Measurements from ENCODE around the gene PHF14. TPM values are rescaled to one million over a fixed set of nuclear protein-coding genes. Genes with fewer than 3 reads are reported as not detected.

Gene PHF14
- total and polyA plus RNA-seq, 12 donors: 8.0 to 54.5 (median 30.6) TPM

DNA sequence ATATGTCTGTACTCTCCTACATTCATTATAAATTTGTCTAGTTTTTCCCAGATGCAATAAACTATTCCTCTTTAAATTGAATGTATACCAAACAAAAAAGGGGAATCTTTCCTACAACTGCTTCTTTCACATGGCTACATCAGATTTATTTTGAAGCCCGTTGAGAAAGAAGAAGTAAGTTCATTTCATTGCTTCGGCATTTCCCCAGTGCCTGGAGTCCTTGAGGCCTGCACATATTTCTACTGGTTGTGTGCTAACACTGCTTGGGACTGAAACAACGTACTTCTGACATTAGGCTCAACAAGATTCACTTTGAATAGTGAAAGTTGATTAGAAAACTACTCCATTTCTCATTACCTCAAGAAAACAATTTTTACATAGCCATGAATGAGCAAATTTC is 201.7 kb downstream of the PHF14 start:
- peaks cover 0 to 5% (median 0%) of the 10 kb centered on the region in 3 donors for H3K9me3 ChIP-seq (replicated peaks in 1 of 3)
- H3K4me1 ChIP-seq (replicated peaks in 1 of 2): no peaks in the 10 kb centered on the region
- H3K27me3 ChIP-seq: no peaks in the 10 kb centered on the region
- no peak for DNase-seq
- intact Hi-C loops (cut with DNase I): no loop called here
- no peak overlapping the region for H3K27ac ChIP-seq
- 56 to 66% (median 62%) methylated on average over 3 of the region's 3 CpGs for WGBS, 4 donors
- H3K36me3 ChIP-seq (replicated peaks in 1 of 2): no peaks in the 10 kb centered on the region
- TF ChIP-seq, protein P1, sequence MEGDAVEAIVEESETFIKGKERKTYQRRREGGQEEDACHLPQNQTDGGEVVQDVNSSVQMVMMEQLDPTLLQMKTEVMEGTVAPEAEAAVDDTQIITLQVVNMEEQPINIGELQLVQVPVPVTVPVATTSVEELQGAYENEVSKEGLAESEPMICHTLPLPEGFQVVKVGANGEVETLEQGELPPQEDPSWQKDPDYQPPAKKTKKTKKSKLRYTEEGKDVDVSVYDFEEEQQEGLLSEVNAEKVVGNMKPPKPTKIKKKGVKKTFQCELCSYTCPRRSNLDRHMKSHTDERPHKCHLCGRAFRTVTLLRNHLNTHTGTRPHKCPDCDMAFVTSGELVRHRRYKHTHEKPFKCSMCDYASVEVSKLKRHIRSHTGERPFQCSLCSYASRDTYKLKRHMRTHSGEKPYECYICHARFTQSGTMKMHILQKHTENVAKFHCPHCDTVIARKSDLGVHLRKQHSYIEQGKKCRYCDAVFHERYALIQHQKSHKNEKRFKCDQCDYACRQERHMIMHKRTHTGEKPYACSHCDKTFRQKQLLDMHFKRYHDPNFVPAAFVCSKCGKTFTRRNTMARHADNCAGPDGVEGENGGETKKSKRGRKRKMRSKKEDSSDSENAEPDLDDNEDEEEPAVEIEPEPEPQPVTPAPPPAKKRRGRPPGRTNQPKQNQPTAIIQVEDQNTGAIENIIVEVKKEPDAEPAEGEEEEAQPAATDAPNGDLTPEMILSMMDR (IDR thresholded peaks at IDR 0.05): no peak
- no peak for TF ChIP-seq POLR2A (IDR thresholded peaks at IDR 0.05)
- H3K4me3 ChIP-seq: no peak overlapping the region

DNA sequence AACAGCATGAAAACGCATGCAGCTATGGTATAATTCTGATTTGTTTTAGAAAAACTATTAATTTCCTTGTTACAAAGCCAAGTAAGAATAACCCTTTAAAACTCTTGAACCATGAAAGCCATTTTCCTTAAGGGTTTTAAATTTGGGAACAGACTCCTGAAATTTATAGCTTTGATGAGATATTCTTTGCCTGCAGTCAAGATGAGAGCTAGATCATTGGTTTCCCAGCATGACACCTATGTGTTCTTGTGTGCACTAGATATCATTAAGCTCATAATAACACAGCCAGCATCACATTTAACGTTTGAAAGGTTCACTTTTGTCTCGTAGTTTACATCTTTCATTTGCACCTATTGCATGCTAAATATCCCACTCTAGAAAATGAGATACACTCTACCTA is 202.2 kb downstream of the PHF14 start:
- Histone ChIP-seq H3K4me3 (no peak overlapping the region), H3K4me1 (replicated peaks in 1 of 2) (no peaks in the 10 kb centered on the region), H3K9me3 (replicated peaks in 1 of 3) (peaks cover 0 to 5% (median 0%) of the 10 kb centered on the region in 3 donors), H3K36me3 (replicated peaks in 1 of 2) (no peaks in the 10 kb centered on the region), H3K27ac (no peak overlapping the region), H3K27me3 (no peaks in the 10 kb centered on the region)
- intact Hi-C loops (cut with DNase I): no loop called here
- DNase-seq: no peak
- TF ChIP-seq, protein P1 (IDR thresholded peaks at IDR 0.05): no peak
- no peak for TF ChIP-seq POLR2A (IDR thresholded peaks at IDR 0.05)
- WGBS, 4 donors: 56 to 74% (median 70%) methylated on average over 3 of the region's 3 CpGs

DNA sequence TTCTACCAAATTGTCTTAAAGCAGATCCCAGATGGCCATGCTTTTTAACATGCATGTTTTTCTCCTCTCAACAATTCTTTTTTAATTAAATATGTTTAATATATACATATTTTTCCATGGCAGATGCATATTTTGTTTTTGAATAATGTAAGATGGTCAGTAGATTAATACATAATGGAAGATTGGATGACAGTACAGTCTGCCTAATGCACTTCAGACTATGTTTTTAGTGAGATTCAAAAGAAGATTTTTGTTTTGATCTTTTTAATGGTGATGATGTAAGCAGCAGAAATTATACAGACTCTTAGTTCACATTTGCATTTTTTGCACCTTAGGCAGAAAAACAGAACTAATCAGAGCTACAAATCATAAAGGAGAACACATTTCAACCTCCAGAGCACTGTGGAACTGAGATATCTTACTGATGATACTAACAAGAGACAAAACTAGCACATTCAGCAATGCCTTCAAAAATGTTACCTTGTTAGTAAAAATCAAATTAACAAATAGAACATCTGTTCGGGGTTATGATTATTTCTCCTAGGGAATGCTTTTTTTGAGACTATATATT is 203.4 kb downstream of the PHF14 start:
- no peaks in the 10 kb centered on the region for H3K4me1 ChIP-seq (replicated peaks in 1 of 2)
- 73 to 82% (median 75%) methylated on average over 1 of the region's 1 CpG for WGBS, 4 donors

DNA sequence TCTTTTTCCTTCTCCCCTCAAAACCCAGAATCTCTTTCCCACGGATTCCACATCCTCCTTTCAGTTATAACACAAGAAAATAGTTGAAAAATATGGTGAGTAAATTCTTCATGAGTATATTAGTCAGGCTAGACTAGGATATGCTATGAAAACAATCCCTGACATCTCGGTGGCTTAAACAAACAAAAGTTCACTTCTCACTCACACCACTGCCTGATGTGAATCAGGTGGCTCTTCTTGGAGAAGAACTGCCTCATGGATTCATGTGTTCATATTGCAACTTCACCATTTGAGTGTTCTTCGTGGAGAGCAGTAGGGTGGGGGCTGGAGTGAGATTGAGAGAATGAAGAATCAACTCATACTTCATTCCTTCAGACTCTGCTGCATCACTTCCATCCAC is 204.1 kb downstream of the PHF14 start:
- H3K9me3 ChIP-seq (replicated peaks in 1 of 3): peaks cover 0 to 5% (median 0%) of the 10 kb centered on the region in 3 donors
- TF ChIP-seq POLR2A (IDR thresholded peaks at IDR 0.05): no peak
- TF ChIP-seq, protein P1 (IDR thresholded peaks at IDR 0.05): no peak
- WGBS, 4 donors: 59 to 79% (median 63%) methylated on average over 3 of the region's 3 CpGs

More for the DNA sequence above, 203.4 kb downstream of the PHF14 start:
- DNase-seq: no peak
- TF ChIP-seq, protein P1 (IDR thresholded peaks at IDR 0.05): no peak
- no peak for TF ChIP-seq POLR2A (IDR thresholded peaks at IDR 0.05)
- peaks cover 0 to 5% (median 0%) of the 10 kb centered on the region in 3 donors for H3K9me3 ChIP-seq (replicated peaks in 1 of 3)
- H3K27ac ChIP-seq: no peak overlapping the region
- H3K36me3 ChIP-seq (replicated peaks in 1 of 2): no peaks in the 10 kb centered on the region
- intact Hi-C loops (cut with DNase I): no loop called here
- H3K4me3 ChIP-seq: no peak overlapping the region
- no peaks in the 10 kb centered on the region for H3K27me3 ChIP-seq

More for the DNA sequence above, 204.1 kb downstream of the PHF14 start:
- Histone ChIP-seq H3K4me1 (replicated peaks in 1 of 2) (no peaks in the 10 kb centered on the region), H3K27me3 (no peaks in the 10 kb centered on the region), H3K4me3 (no peak overlapping the region), H3K36me3 (replicated peaks in 1 of 2) (no peaks in the 10 kb centered on the region), H3K27ac (no peak overlapping the region)
- intact Hi-C loops (cut with DNase I): no loop called here
- no peak for DNase-seq

All from adrenal gland (tissue), 12 donors.